Sigmoid colon (tissue), 4 donors: ENCODE data around the gene ELAVL4.

Experiments used
- CTCF ChIP-seq, 4 experiments: fragments of 450-650 bp in 3 of 4; fragments of 200-600 bp in 1 of 4; IDR thresholded peaks; one replicate each; pipeline ENCODE4 v1.5.1; 2016 to 2019; ENCODE audit warnings: antibody characterized with exemption in 4 of 4, mild to moderate bottlenecking in 3 of 4, moderate library complexity in 2 of 4
- EP300 ChIP-seq, 4 donors: sonication (generic); formaldehyde crosslinking; IDR thresholded peaks; one replicate each; pipeline ENCODE4 v1.6.1; 2017; ENCODE audit warnings: antibody characterized with exemption in 4 of 4
- POLR2A ChIP-seq, 2 donors: fragments of 450-650 bp; IDR thresholded peaks; one replicate each; pipeline ENCODE4 v1.6.1; 2016; ENCODE audit warnings: antibody characterized with exemption in 2 of 2, mild to moderate bottlenecking in 2 of 2, moderate library complexity in 2 of 2
- POLR2AphosphoS5 ChIP-seq, 4 donors: sonication (generic); formaldehyde crosslinking; IDR thresholded peaks; one replicate each; pipeline ENCODE4 v1.6.1; 2017; ENCODE audit warnings: antibody characterized with exemption in 4 of 4

DNA sequence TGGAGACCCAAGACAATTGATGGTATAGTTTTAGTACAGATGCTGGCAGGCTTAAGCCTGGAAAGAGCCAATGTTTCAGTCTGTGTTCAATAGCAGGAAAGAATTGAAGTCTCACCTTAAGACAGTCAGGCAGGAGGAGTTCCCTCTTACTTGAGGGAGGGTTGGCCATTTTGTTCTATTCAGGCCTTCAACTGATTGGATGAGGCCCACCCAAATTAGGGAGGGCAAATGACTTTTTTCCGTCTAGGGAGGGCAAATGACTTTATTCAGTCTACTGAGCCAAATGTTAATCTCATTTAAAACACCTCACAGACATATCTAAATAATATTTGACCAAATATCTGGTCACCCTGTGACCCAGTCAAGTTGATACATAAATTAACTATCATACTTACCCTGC lies 31.4 kb upstream of the ELAVL4 start:
- no peak for TF ChIP-seq CTCF (IDR thresholded peaks at IDR 0.05)
- TF ChIP-seq POLR2AphosphoS5 (IDR thresholded peaks at IDR 0.05) = no peak
- TF ChIP-seq POLR2A (IDR thresholded peaks at IDR 0.05) = no peak
- no peak for TF ChIP-seq EP300 (IDR thresholded peaks at IDR 0.05)
